Hepatocyte (in vitro differentiated cells): ENCODE measurements around the gene PRAC2.

Source experiments
- EZH2 ChIP-seq: fragments of 200-600 bp; sonication (generic); IDR thresholded peaks from 2 replicates; pipeline ENCODE4 v1.6.1; 2016; ENCODE audit warnings: antibody characterized with exemption, mild to moderate bottlenecking, borderline replicate concordance
- EZH2phosphoT487 ChIP-seq: fragments of 200-600 bp; sonication (generic); IDR thresholded peaks from one replicate; pipeline ENCODE4 v1.6.1; 2018; ENCODE audit warnings: antibody characterized with exemption, mild to moderate bottlenecking, low read depth, moderate library complexity; ENCODE audit not compliant: unreplicated experiment, severe bottlenecking
- TF ChIP-seq, protein P1 (sequence below): fragments of 200-600 bp; sonication (generic); IDR thresholded peaks from 2 replicates; pipeline ENCODE4 v1.5.1; 2016; ENCODE audit warnings: antibody characterized with exemption, mild to moderate bottlenecking; ENCODE audit not compliant: poor library complexity

DNA sequence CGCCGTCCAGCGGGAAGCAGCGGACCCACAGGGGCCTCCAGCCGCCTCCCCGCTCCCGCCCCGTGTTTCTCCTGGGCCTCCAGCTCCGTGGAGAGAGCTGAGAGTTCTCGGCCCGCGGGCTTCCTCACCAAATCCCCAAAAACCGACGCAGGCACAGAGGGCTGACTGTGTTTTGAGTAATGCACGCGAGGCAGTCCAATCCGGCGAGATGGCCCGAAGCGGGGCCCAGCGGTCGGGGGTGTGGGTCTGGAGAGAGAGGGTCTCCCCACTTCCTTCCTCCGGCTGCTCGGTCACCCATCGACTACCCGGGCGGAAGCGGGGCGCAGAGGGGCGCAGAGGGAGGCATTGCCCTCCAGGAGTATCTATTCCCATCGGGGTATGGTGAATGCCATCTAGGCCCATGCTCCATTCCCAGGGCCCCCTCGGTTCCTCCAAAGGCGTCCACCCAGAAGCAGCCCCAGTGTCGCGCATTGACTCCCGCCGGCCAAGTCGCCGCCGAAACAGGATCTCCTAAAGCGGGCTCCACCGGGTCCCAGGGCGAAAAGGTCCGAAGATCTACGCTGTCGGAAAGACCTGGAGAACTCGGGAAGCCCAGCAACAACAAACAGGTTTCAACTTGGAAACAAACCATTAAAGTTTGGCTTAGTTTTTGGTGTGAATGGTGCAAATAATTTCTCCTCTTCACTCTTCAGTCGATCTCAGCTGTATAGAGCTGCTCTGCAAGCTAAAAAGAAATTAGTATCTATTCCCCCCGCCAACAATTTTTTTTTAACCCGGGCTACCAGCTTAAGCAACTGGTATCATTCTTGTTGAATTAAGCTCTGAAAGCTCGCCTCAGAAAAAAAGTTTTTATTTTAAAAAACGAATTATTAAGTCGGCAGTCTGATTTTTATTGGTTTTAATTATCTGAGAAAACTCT is 24.7 kb downstream of the PRAC2 start:
- TF ChIP-seq EZH2: peak; percentile 100
- TF ChIP-seq, protein P1, sequence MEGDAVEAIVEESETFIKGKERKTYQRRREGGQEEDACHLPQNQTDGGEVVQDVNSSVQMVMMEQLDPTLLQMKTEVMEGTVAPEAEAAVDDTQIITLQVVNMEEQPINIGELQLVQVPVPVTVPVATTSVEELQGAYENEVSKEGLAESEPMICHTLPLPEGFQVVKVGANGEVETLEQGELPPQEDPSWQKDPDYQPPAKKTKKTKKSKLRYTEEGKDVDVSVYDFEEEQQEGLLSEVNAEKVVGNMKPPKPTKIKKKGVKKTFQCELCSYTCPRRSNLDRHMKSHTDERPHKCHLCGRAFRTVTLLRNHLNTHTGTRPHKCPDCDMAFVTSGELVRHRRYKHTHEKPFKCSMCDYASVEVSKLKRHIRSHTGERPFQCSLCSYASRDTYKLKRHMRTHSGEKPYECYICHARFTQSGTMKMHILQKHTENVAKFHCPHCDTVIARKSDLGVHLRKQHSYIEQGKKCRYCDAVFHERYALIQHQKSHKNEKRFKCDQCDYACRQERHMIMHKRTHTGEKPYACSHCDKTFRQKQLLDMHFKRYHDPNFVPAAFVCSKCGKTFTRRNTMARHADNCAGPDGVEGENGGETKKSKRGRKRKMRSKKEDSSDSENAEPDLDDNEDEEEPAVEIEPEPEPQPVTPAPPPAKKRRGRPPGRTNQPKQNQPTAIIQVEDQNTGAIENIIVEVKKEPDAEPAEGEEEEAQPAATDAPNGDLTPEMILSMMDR: no peak
- peak; percentile 91 for TF ChIP-seq EZH2phosphoT487
